NCI-H146 (cell line): ENCODE results near the gene DLG1.

Source experiments
- DNase-seq: peaks from one replicate; lab custom pipeline; 2025; lab: John Stamatoyannopoulos, UW

The DLG1 gene

DNA sequence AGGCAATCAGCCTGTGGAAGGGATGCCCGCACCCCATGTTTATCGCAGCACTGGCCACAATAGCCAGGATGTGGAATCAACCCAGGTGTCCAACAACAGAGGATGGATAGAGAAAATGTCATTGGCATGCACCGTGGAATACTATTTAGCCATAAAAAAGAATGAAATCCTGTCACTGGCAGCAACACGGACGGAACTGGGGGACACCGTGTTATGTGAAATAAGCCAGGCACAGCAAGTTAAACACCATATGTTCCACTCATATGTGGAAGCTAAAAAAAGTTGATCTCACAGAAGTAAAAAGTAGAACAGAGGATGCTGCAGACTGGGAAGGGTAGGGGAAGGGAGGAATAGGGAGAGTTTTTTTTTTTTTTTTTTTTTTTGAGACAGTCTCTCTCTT is 284.4 kb downstream of the DLG1 start:
- no peak for DNase-seq

GRCh38 chr3:197012540-197012883 is 285.9 kb downstream of the DLG1 start:
- DNase-seq, result no peak

DNA sequence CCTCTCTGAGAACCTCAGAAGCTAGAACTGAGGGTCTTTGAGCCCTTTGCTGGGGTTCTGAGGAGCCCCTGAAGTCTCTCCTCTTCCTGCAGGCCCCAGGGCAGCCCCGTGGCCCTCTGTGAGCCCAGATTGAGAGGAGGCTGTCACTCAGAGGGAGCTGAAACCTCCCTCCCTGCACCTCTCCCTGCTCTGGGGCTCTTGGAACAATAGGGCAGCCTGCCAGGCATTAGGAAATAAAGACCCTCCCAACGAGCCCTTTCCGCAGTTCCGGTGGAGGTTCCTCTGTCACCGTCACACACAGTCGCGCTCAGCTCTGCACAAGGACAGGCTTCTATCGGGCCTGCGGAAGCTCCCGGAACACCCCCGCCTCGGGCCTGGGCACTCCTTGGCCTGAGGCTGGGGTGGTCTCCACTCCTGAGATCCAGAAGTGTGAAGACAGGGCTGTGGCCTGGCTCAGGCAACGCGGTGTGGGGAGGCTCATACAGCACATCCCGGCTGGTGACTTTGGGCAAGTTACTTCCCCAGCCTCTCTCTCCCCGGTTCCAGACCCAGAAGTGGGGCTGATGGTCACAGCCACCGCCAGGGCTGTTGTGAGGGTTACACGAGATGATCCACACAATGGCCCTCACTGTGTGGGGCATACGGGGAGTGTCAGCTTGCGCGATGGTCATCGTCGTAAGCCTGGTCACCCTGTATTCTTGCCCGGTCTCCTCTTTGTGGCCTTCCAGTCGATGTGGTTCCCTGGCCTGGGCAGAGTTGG is 286.5 kb downstream of the DLG1 start:
- DNase-seq, result no peak

DNA sequence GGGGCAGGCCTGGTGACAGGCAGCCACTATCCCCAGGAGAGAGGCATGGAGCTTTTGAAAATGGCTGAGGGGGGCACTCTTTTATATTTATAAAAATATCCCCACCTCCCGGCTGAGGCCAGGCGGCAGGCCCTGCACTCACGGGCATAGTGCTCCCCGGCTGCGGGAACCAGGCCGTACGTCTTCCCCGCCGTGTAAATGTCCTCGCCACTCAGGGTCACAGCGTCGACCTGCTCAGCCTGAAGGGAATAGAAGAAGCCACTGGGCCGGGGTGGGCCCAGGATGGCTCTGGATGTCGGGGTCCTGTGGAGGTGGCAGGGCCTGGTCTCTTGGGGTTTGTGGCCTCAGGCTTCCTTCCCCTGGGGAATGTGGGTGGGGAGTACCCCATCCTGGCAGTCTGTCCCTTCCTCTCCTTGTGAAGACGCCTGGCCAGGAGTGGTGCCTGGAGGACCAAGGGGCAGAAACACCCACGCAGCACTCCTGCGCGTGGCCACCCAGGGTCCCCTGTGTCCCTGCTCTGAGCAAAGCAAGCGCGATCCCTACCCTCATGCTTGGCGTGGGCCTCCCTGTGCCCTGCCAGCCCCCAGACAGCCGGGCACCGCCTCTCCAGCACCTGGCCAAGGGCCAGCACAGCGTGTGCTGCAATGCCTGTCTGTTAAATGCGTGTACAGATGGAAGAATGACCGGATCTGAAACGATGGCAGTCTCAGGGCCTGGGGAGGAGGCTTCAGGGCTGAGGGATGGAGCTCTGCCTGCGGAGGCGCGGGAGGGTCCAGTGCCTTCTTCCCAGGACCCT is 287.7 kb downstream of the DLG1 start:
- no peak for DNase-seq

GRCh38 chr3:197009532-197010019 is 288.8 kb downstream of the DLG1 start:
- DNase-seq, result no peak

DNA sequence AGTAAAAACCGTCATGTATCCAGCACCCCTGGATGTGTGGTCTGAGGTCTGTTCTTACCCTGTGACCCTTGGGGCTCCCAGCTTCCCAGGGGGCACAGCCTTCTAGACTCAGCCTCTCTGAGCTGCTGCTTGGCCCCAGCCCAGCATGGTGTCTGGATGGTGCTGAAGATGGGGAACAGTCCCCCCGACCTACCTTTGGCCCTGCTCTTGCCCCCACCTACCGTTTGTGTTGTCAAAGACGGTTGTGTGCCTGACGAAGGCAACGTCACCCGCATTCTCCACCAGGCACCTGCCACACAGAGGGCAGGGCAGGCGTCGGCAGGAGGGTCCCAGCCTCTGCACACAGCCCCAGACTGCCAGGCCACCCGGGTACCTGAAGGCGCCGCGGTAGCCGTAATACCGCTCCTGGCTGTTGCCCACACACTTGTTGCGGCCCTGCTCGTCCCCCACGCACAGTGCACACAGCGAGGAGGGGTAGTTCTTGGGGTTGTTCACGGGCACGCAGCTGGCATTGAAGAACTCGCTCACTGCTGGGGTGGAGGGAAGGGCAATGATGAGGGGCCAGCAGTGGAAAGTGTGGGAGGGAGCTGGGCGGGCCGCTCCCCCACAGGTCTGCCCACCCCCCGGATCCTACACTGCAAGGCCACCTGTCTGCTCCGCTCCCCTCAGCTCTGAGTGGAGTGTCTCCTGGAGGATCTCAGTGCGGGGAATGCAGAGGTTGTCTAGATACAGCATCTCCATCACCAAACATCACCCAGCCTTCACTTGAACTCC is 289.8 kb downstream of the DLG1 start:
- no peak for DNase-seq

DNA sequence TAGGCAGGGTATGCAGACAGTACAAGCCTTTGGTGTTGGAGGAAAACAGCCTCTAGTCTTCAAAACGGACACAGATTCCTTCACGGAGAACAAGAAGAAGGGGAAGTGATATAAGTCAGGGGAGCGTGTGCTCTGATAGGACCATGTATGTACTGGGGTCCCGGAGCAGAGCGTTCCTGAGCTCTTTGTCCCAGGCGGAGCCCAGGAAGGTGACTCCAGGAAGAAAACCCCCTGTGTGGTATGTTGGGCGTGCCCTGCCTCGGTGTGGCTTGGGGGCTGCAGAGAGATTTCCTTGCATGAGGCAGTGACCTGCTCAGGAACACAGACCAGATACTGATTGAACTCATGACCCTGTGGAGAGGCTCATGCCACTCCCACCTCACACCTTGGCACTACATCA is 290.5 kb downstream of the DLG1 start:
- DNase-seq, result no peak

DNA sequence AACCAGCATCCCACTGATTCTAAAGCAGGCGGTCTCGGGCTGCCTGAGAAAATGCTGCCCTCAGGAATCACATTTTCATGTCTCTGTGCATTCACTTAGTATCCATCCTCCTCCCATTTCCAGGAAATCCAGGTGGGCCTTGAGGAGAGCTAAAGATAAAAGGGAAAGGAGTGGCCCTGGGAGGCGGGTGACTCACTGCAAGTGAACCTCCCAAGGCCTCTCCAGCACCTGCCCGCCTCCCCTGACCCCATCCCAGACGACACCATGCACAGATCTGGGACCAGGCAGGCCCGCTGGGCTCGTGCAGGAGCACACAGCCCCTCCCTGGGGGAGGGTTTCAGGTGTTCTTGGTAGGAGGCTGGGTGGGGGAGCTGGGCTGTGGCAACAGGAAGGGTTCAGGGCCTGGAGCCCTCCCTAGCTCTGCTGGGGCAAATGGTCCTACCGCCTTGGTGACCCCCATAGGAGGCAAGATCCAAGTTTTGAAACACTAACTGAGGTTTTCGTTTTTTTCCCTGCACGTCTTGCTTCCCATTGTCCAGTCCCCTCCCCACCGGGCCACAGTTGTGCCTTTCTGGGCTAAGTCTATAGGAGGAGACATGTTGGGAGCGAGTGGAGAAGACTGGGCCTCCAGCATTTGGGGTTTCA is 291.0 kb downstream of the DLG1 start:
- DNase-seq, result no peak

- DNase-seq, result no peak
These were observed 291.6 kb downstream of the DLG1 start for GRCh38 chr3:197006860-197007259.

- no peak for DNase-seq
These were observed 292.0 kb downstream of the DLG1 start for GRCh38 chr3:197006446-197006845.

DNA sequence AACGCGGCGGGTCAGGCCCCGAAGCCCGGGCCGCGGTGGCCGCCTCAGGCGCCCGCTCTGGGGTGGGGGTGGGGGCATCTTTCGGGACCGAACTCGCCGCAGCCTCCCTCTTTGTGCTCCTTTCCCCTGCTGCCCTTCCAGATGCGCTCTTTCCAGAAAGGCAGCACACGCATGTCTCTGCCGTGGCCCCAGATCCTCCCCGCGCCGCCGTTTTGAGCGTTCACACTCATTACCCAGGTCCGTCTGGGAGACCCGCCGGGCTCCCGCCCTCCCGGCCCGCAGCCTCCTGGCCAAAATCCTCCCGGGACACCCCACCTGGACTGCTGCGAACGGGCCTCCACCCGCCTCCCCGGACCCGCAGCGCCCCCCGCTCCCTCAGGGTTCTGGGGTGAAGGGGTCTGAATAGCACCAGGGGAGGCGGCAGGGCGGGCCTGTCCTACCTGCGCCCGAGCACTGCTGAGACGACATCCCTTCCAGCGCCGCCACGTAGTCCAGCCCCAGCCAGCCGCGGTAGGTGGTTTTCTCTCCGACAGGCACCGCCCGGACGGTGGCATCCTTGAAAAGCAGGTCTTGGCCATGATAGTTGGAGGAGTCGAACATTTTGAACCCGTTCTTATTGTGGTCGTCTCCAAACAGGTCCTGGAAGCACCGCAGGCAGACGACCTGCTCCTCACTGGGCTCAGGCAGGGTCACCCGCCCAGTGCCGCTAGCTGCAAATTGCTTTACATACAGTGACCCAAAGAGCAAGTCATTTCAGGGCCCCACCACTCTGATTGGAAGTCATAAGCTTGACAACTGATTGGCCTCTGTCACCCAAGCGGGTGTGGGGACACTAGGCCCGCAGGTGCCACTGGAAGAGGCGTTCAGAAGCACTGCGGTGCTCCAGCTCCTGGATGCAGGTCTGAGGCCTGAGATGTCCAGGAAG is 294.7 kb downstream of the DLG1 start:
- DNase-seq, result peak; percentile 82

DNA sequence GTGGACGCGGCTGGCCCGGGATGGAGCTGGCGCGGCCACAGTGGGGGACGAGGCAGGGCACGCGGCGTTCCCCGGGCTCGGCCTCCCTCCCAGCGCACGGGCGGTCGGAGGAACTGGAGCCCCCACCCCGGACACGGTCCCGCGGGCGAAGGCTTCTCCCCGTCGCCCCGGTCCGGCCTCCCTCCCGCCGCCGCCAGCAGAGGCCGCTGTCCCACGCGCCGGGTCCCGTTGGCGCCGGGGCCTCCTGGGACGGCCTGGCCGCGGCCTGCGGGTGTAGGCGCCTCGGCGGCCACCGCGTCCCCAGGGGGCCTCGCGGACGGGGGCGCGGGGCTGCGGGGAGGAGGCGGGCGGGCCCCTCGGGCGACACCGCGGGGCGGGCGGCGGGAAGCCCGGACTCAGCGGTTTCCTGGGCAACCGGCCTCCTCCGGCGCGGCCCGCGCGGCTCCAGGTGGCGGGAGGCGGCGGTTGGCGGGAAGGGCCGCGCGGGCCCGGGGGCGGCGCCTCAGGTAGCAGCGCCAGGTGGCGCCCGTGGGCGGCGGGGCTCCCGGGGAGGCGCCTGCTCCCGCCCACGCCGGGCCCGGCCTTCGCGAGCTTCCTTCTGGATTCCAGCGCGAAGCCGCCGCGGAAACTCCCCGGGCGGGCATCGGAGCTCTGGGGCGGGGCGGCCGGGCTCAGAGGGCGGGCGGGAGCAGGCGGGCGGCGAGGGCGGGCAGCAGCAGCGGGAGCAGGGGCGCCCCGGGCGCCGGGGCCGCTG is 295.5 kb downstream of the DLG1 start:
- DNase-seq, result peak; percentile 95

DNA sequence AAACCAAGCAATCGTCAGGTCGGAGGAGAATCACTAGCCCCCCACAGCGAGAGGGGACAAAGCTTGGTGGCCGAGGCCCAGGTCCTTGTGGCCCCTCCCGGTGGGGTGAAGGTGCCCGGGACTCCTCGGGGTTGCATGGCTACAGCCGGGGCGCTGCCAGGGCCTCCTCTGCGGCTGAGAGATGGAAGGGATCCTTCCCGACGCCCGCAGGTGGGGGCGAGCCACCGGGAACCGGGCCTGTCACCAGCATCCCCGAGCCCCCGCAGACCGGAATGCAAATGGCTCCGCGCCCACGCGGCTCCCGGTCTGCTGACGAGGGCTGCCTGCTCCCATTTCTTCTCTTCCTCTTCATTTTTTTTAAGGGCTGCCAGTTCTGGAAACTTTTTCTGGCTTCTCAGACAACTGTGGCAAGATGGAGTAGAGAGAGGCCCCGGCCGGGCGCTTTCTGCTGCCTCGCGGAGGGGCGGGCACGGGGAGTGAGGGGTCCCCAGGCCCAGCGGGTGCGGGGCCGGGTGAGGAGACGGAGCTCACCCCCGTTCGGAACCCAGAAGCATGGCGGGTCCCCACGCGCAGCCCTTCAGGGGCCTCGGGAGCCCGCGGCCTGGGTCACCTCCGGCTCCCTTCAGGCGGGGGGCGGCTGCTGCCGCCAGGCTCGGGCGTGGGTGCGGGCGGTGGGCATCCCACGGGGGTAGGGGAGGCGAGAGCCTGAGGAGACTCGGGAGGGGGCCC is 296.3 kb downstream of the DLG1 start:
- DNase-seq, result peak; percentile 56

DNA sequence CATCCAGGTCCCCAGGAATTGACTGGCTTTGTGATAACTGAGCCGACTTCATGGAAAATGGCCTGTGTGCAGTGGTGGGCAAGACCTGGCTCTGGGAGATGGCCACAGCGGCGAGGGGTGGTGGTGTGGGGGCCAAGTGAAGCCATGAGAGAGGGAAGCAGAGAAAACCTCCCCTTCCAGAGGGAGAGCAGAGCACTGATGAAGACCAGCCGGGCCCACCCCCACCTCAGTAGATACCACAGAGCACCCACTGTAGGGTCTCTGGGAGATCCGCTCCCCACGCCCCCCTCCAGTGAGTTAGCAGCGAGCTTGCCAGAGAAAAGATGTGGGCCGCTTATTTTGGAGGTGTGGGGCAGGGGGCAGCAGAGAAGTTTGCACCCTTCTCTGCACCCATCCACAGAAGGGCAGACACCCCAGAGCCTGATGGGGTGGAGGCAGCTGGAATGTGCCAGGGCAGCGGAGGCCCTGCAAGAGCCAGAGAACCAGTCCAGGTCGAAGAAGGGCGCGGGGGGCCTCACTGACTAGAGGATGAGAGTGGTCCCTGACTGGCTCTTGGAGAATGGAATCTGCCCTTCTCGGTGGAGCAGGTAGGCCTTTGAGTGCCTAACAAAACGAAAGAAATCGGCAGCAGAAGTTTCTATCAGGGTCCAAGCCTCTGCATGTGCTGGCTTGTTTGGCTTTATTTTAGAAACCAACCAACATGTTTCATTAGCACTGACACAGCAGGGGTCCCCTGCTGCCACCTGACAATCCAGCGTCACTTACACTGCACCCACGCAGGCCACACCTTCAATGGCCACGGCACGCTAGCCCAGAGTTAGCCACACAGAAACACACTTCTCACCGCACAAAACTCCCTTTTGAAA is 297.1 kb downstream of the DLG1 start:
- peak; percentile 57 for DNase-seq

DNA sequence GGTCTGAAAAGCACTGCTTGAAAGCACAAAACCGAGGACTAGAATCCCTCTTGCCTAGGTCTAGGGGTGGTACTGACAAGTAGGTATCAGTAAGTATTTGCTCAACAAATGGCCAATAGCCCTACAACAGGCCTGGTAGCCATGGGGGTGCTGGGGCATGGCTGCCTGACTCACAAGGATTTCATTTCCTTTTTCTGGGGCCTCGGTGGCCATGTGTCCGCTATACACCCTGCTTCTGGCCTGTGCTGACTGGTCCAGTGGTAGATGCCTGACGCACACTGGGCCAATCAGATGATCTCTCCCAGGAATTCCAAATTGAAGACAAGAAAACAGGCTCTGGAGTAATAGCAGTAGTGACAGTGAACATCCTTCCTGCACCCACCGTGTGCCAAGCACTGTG is 298.2 kb downstream of the DLG1 start:
- no peak for DNase-seq

GRCh38 chr3:196998966-196999760 is 299.2 kb downstream of the DLG1 start:
- DNase-seq, result no peak

- DNase-seq, result no peak
These were observed 301.1 kb downstream of the DLG1 start for GRCh38 chr3:196997311-196997710.
